OCI-LY7 (cell line): ENCODE data around the gene TMEM271. TPM values are rescaled to one million over a fixed set of nuclear protein-coding genes. Genes with fewer than 3 reads are reported as not detected.

Experiments
- BruUV-seq: library from RNA; stranded (reverse); fragments of 400-500 nt; replicated peaks from 2 replicates; lab custom pipeline; 2021; lab: Mats Ljungman, UMichigan
- CTCF ChIA-PET: fragments of 300-600 bp; sonication (Branson Sonifier 250); formaldehyde crosslinking; loops from one replicate; lab custom pipeline; 2022; ENCODE audit warnings: antibody characterized with exemption; ENCODE audit not compliant: unreplicated experiment; lab: Charles Lee
- POLR2A ChIA-PET: fragments of 300-600 bp; sonication (Branson Sonifier 250); formaldehyde crosslinking; loops from one replicate; lab custom pipeline; 2022; ENCODE audit warnings: antibody characterized with exemption; lab: Charles Lee
- DNase-seq: peaks from one replicate; pipeline ENCODE4 v3.0.0-alpha.2; 2015; ENCODE audit warnings: low spot score
- H2AFZ ChIP-seq: fragments of 200-600 bp; sonication (generic), shearing (Covaris generic); 2 replicates; pipeline ENCODE4 v1.6.1; 2014; ENCODE audit warnings: mild to moderate bottlenecking, antibody characterized with exemption, low read length, moderate library complexity
- H3K27ac ChIP-seq: fragments of 200-600 bp; sonication (generic); 2 replicates; pipeline ENCODE4 v1.5.1; 2014; ENCODE audit warnings: mixed run types, low read depth, mild to moderate bottlenecking, moderate library complexity, low read length, inconsistent platforms; ENCODE audit not compliant: poor library complexity, severe bottlenecking
- H3K36me3 ChIP-seq: fragments of 200-600 bp; sonication (generic); 2 replicates; pipeline ENCODE4 v1.6.1; 2014; ENCODE audit warnings: mild to moderate bottlenecking, antibody characterized with exemption, low read length, moderate library complexity, mixed read lengths; ENCODE audit not compliant: insufficient read depth
- H3K4me1 ChIP-seq: fragments of 200-600 bp; sonication (generic); 2 replicates; pipeline ENCODE4 v1.5.1; 2014; ENCODE audit warnings: mild to moderate bottlenecking, low read length; ENCODE audit not compliant: insufficient read depth, poor library complexity, severe bottlenecking
- H3K4me2 ChIP-seq: fragments of 200-600 bp; sonication (generic); 2 replicates; pipeline ENCODE4 v1.6.1; 2014; ENCODE audit warnings: mild to moderate bottlenecking, low read length
- H3K4me3 ChIP-seq: fragments of 200-600 bp; sonication (generic); 2 replicates; pipeline ENCODE4 v1.5.1; 2014; ENCODE audit warnings: mild to moderate bottlenecking, low read depth, low read length; ENCODE audit not compliant: poor library complexity, severe bottlenecking
- H3K79me2 ChIP-seq: fragments of 200-600 bp; sonication (generic); 2 replicates; pipeline ENCODE4 v1.6.1; 2016; ENCODE audit warnings: low read depth, mild to moderate bottlenecking, low read length, moderate library complexity, mixed read lengths; ENCODE audit not compliant: insufficient read depth
- H3K9me2 ChIP-seq: fragments of 200-600 bp; sonication (generic); 2 replicates; pipeline ENCODE4 v1.6.1; 2016; ENCODE audit warnings: mild to moderate bottlenecking, low read length, mixed read lengths; ENCODE audit not compliant: insufficient read depth
- H3K9me3 ChIP-seq: fragments of 200-600 bp; sonication (generic); 2 replicates; pipeline ENCODE4 v1.6.1; 2014; ENCODE audit warnings: mild to moderate bottlenecking, mixed run types, low read length, mixed read lengths
- H4K20me1 ChIP-seq: fragments of 200-600 bp; sonication (generic); 2 replicates; pipeline ENCODE4 v1.6.1; 2014; ENCODE audit warnings: mild to moderate bottlenecking, antibody characterized with exemption, low read length, moderate library complexity, mixed read lengths; ENCODE audit not compliant: insufficient read depth
- CTCF ChIP-seq: fragments of 200-600 bp; sonication (generic); conservative IDR thresholded peaks from 2 replicates; pipeline ENCODE4 v1.5.1; 2014; ENCODE audit warnings: mild to moderate bottlenecking, antibody characterized with exemption, low read length, moderate library complexity, mixed read lengths
- EZH2phosphoT487 ChIP-seq: fragments of 200-600 bp; sonication (generic); IDR thresholded peaks from 2 replicates; pipeline ENCODE4 v1.6.1; 2018; ENCODE audit warnings: low read depth, borderline replicate concordance, mild to moderate bottlenecking, mixed run types, antibody characterized with exemption, low read length, moderate library complexity, mixed read lengths
- intact Hi-C: fragments of 100-400 bp; cut with micrococcal nuclease; formaldehyde crosslinking; loops from one replicate; pipeline ENCODE4 v1.10.0; 2022; ENCODE audit not compliant: unreplicated experiment
- total RNA-seq, 2 experiments: library from RNA; depleted of rRNA in 1 of 2; stranded (reverse); fragments of >200 nt in 1 of 2; shearing (Covaris generic) in 1 of 2; gene quantifications; 2 replicates each; pipeline ENCODE4 v1.2.3, GENCODE V29; 2014 to 2022

TMEM271 gene
- total RNA-seq, 2 experiments from 2014 or later = not detected

- Histone ChIP-seq H3K4me3 (no peak overlapping the region), H3K36me3 (peaks cover 21% of the 10 kb centered on the region), H4K20me1 (no peaks in the 10 kb centered on the region), H3K27ac (no peak overlapping the region), H3K4me2 (no peak overlapping the region), H3K4me1 (no peaks in the 10 kb centered on the region), H3K9me2 (no peaks in the 10 kb centered on the region), H2AFZ (no peak overlapping the region), H3K9me3 (no peaks in the 10 kb centered on the region), H3K79me2 (no peaks in the 10 kb centered on the region)
- ChIA-PET POLR2A (no interaction called here), CTCF (interaction anchor here (0.5 kb wide), 1 partner anchor 129 kb away, joined by 4 read pairs; no protein-coding TSS in a partner anchor)
- intact Hi-C loops = no loop called here
- DNase-seq = no peak
- TF ChIP-seq EZH2phosphoT487 (no peak), CTCF (no peak)
- no TSS peak for BruUV-seq
Measured at GRCh38 chr4:533318-534100, 42.6 kb downstream of the TMEM271 start.

GRCh38 chr4:532588-533317, 43.3 kb downstream of the TMEM271 start:
- Histone ChIP-seq H3K4me3 (no peak overlapping the region), H3K4me2 (no peak overlapping the region), H3K27ac (no peak overlapping the region), H4K20me1 (no peaks in the 10 kb centered on the region), H3K9me2 (no peaks in the 10 kb centered on the region), H3K9me3 (no peaks in the 10 kb centered on the region), H2AFZ (no peak overlapping the region), H3K4me1 (no peaks in the 10 kb centered on the region), H3K36me3 (peaks cover 24% of the 10 kb centered on the region), H3K79me2 (no peaks in the 10 kb centered on the region)
- BruUV-seq = no TSS peak
- no peak for DNase-seq
- CTCF ChIA-PET = no interaction called here
- POLR2A ChIA-PET = interaction anchor here (0.6 kb wide), 1 partner anchor 175 kb away, joined by 5 read pairs; no protein-coding TSS in a partner anchor
- TF ChIP-seq EZH2phosphoT487 = no peak
- TF ChIP-seq CTCF = no peak
- intact Hi-C loops = no loop called here
